Measurements from ENCODE around the gene RRAGB. TPM values are rescaled to one million over a fixed set of nuclear protein-coding genes. Genes with fewer than 3 reads are reported as not detected.
"Not testable (repeated sequence)": the region's sequence is repeated elsewhere in the genome, so short reads cannot be mapped to it uniquely, and the experiment has no call there.

RRAGB gene
- total RNA-seq, 2 experiments from 2014 or later = 7.7 to 8.3 TPM

GRCh38 chrX:55714161-55714560 lies 3.4 kb upstream of the RRAGB start:
- CTCF ChIA-PET = no interaction called here

GRCh38 chrX:55715847-55716246 lies 1.7 kb upstream of the RRAGB start:
- POLR2A ChIA-PET = no interaction called here
- Mint-ChIP-seq H3K9me3 (ENCODE audit: insufficient read depth) (no peaks in the 10 kb centered on the region), H3K27ac (no peak overlapping the region), H3K4me3 (no peak overlapping the region), H3K27me3 (ENCODE audit: low read depth) (no peaks in the 10 kb centered on the region), H3K36me3 (ENCODE audit: low read depth) (peaks cover 7% of the 10 kb centered on the region), H3K4me1 (ENCODE audit: low read depth) (peaks cover 18% of the 10 kb centered on the region)
- no peak for ATAC-seq
- no peak for DNase-seq
- CTCF ChIA-PET = no interaction called here

More at GRCh38 chrX:55714161-55714560, 3.4 kb upstream of the RRAGB start:
- H3K4me3 Mint-ChIP-seq = no peak overlapping the region
- peaks cover 9% of the 10 kb centered on the region for H3K36me3 Mint-ChIP-seq (ENCODE audit: low read depth)
- H3K27ac Mint-ChIP-seq = no peak overlapping the region
- no peaks in the 10 kb centered on the region for H3K9me3 Mint-ChIP-seq (ENCODE audit: insufficient read depth)
- ATAC-seq (no peak), DNase-seq (no peak)
- POLR2A ChIA-PET = no interaction called here
- no peaks in the 10 kb centered on the region for H3K27me3 Mint-ChIP-seq (ENCODE audit: low read depth)
- H3K4me1 Mint-ChIP-seq (ENCODE audit: low read depth) = peaks cover 12% of the 10 kb centered on the region

GRCh38 chrX:55716937-55717336 lies 612 bp upstream of the RRAGB start:
- Mint-ChIP-seq H3K27me3 (ENCODE audit: low read depth) (no peaks in the 10 kb centered on the region), H3K9me3 (ENCODE audit: insufficient read depth) (no peaks in the 10 kb centered on the region), H3K4me3 (peak overlapping the region; percentile 85), H3K36me3 (ENCODE audit: low read depth) (peaks cover 13% of the 10 kb centered on the region), H3K4me1 (ENCODE audit: low read depth) (peaks cover 24% of the 10 kb centered on the region), H3K27ac (peak overlapping the region; percentile 95)
- ChIA-PET CTCF (interaction anchor here (0.8 to 2.5 kb wide), 9 partner anchors 11 to 717 kb away, joined by 3 to 14 read pairs (median 3); partner anchors contain the start of genes APEX2 and MAGEH1), POLR2A (interaction anchor here (0.6 to 1.4 kb wide), 2 partner anchors 228 to 909 kb away, joined by 6 read pairs; no protein-coding TSS in a partner anchor)
- no peak for ATAC-seq
- DNase-seq = no peak

- Mint-ChIP-seq H3K36me3 (ENCODE audit: low read depth) (peaks cover 54% of the 10 kb centered on the region), H3K4me3 (no peak overlapping the region), H3K27me3 (ENCODE audit: low read depth) (no peaks in the 10 kb centered on the region), H3K9me3 (ENCODE audit: insufficient read depth) (no peaks in the 10 kb centered on the region), H3K4me1 (ENCODE audit: low read depth) (no peaks in the 10 kb centered on the region), H3K27ac (no peak overlapping the region)
- ATAC-seq (no peak), DNase-seq (no peak)
- ChIA-PET POLR2A (no interaction called here), CTCF (no interaction called here)
These were observed 14.3 kb downstream of the RRAGB start for GRCh38 chrX:55731826-55732225.

- H3K36me3 Mint-ChIP-seq (ENCODE audit: low read depth) = peaks cover 44% of the 10 kb centered on the region
- H3K9me3 Mint-ChIP-seq (ENCODE audit: insufficient read depth) = no peaks in the 10 kb centered on the region
- no peaks in the 10 kb centered on the region for H3K27me3 Mint-ChIP-seq (ENCODE audit: low read depth)
- POLR2A ChIA-PET = no interaction called here
- no peak overlapping the region for H3K27ac Mint-ChIP-seq
- no peak overlapping the region for H3K4me3 Mint-ChIP-seq
- CTCF ChIA-PET = interaction anchor here (1.0 kb wide), 1 partner anchor 20 kb away, joined by 3 read pairs; no protein-coding TSS in a partner anchor
- DNase-seq = no peak
- ATAC-seq = no peak
- no peaks in the 10 kb centered on the region for H3K4me1 Mint-ChIP-seq (ENCODE audit: low read depth)
These were observed 21.4 kb downstream of the RRAGB start for GRCh38 chrX:55738969-55739368.

- H3K9me3 Mint-ChIP-seq (ENCODE audit: insufficient read depth) = no peaks in the 10 kb centered on the region
- peaks cover 32% of the 10 kb centered on the region for H3K36me3 Mint-ChIP-seq (ENCODE audit: low read depth)
- POLR2A ChIA-PET = no interaction called here
- H3K4me3 Mint-ChIP-seq = no peak overlapping the region
- DNase-seq (no peak), ATAC-seq (no peak)
- H3K4me1 Mint-ChIP-seq (ENCODE audit: low read depth) = no peaks in the 10 kb centered on the region
- no peak overlapping the region for H3K27ac Mint-ChIP-seq
- CTCF ChIA-PET = no interaction called here
- no peaks in the 10 kb centered on the region for H3K27me3 Mint-ChIP-seq (ENCODE audit: low read depth)
These were observed 25.1 kb downstream of the RRAGB start for GRCh38 chrX:55742649-55743048.

GRCh38 chrX:55748463-55748862 lies 30.9 kb downstream of the RRAGB start:
- ATAC-seq; H3K27me3 Mint-ChIP-seq (ENCODE audit: low read depth); H3K9me3 Mint-ChIP-seq (ENCODE audit: insufficient read depth); H3K4me3 Mint-ChIP-seq; POLR2A ChIA-PET; DNase-seq; CTCF ChIA-PET; H3K27ac Mint-ChIP-seq; H3K4me1 Mint-ChIP-seq (ENCODE audit: low read depth): not testable (repeated sequence)
- peaks cover 14% of the 10 kb centered on the region for H3K36me3 Mint-ChIP-seq (ENCODE audit: low read depth)

GRCh38 chrX:55750256-55750655 lies 32.7 kb downstream of the RRAGB start:
- no peak overlapping the region for H3K27ac Mint-ChIP-seq
- H3K36me3 Mint-ChIP-seq (ENCODE audit: low read depth) = peaks cover 13% of the 10 kb centered on the region
- no peak for DNase-seq
- no peak for ATAC-seq
- no peaks in the 10 kb centered on the region for H3K4me1 Mint-ChIP-seq (ENCODE audit: low read depth)
- POLR2A ChIA-PET = interaction anchor here (0.5 kb wide), 1 partner anchor 261 kb away, joined by 3 read pairs; the partner anchor contains the start of gene USP51
- H3K27me3 Mint-ChIP-seq (ENCODE audit: low read depth) = no peaks in the 10 kb centered on the region
- CTCF ChIA-PET = no interaction called here
- no peak overlapping the region for H3K4me3 Mint-ChIP-seq
- H3K9me3 Mint-ChIP-seq (ENCODE audit: insufficient read depth) = no peaks in the 10 kb centered on the region

- DNase-seq = no peak
- POLR2A ChIA-PET = no interaction called here
- CTCF ChIA-PET = no interaction called here
- Mint-ChIP-seq H3K4me3 (no peak overlapping the region), H3K27ac (no peak overlapping the region), H3K9me3 (ENCODE audit: insufficient read depth) (no peaks in the 10 kb centered on the region), H3K36me3 (ENCODE audit: low read depth) (peaks cover 24% of the 10 kb centered on the region), H3K27me3 (ENCODE audit: low read depth) (no peaks in the 10 kb centered on the region), H3K4me1 (ENCODE audit: low read depth) (no peaks in the 10 kb centered on the region)
- no peak for ATAC-seq
These were observed 37.3 kb downstream of the RRAGB start for GRCh38 chrX:55754861-55755294.

GRCh38 chrX:55758033-55758432 lies 40.5 kb downstream of the RRAGB start:
- no peak for ATAC-seq
- POLR2A ChIA-PET = no interaction called here
- CTCF ChIA-PET = interaction anchor here (0.8 kb wide), 1 partner anchor 866 kb away, joined by 3 read pairs; no protein-coding TSS in a partner anchor
- no peaks in the 10 kb centered on the region for H3K4me1 Mint-ChIP-seq (ENCODE audit: low read depth)
- DNase-seq = no peak
- peaks cover 28% of the 10 kb centered on the region for H3K36me3 Mint-ChIP-seq (ENCODE audit: low read depth)
- no peaks in the 10 kb centered on the region for H3K9me3 Mint-ChIP-seq (ENCODE audit: insufficient read depth)
- no peaks in the 10 kb centered on the region for H3K27me3 Mint-ChIP-seq (ENCODE audit: low read depth)
- no peak overlapping the region for H3K27ac Mint-ChIP-seq
- H3K4me3 Mint-ChIP-seq = no peak overlapping the region

GRCh38 chrX:55759478-55759877 lies 41.9 kb downstream of the RRAGB start:
- no peaks in the 10 kb centered on the region for H3K27me3 Mint-ChIP-seq (ENCODE audit: low read depth)
- ATAC-seq (no peak), DNase-seq (no peak)
- H3K9me3 Mint-ChIP-seq (ENCODE audit: insufficient read depth) = no peaks in the 10 kb centered on the region
- H3K27ac Mint-ChIP-seq = no peak overlapping the region
- no peak overlapping the region for H3K4me3 Mint-ChIP-seq
- ChIA-PET POLR2A (no interaction called here), CTCF (no interaction called here)
- H3K36me3 Mint-ChIP-seq (ENCODE audit: low read depth) = peaks cover 27% of the 10 kb centered on the region
- no peaks in the 10 kb centered on the region for H3K4me1 Mint-ChIP-seq (ENCODE audit: low read depth)

GRCh38 chrX:55767100-55767499 lies 49.6 kb downstream of the RRAGB start:
- CTCF ChIA-PET = no interaction called here
- H3K27me3 Mint-ChIP-seq (ENCODE audit: low read depth) = no peaks in the 10 kb centered on the region
- peaks cover 4% of the 10 kb centered on the region for H3K36me3 Mint-ChIP-seq (ENCODE audit: low read depth)
- no peak for DNase-seq
- no peak overlapping the region for H3K4me3 Mint-ChIP-seq
- no peaks in the 10 kb centered on the region for H3K4me1 Mint-ChIP-seq (ENCODE audit: low read depth)
- no peaks in the 10 kb centered on the region for H3K9me3 Mint-ChIP-seq (ENCODE audit: insufficient read depth)
- no peak overlapping the region for H3K27ac Mint-ChIP-seq
- no peak for ATAC-seq
- POLR2A ChIA-PET = no interaction called here

- H3K36me3 Mint-ChIP-seq (ENCODE audit: low read depth); H3K4me3 Mint-ChIP-seq; POLR2A ChIA-PET; DNase-seq; H3K27me3 Mint-ChIP-seq (ENCODE audit: low read depth); ATAC-seq; H3K4me1 Mint-ChIP-seq (ENCODE audit: low read depth); CTCF ChIA-PET; H3K27ac Mint-ChIP-seq; H3K9me3 Mint-ChIP-seq (ENCODE audit: insufficient read depth): not testable (repeated sequence)
These were observed 56.9 kb downstream of the RRAGB start for GRCh38 chrX:55774419-55774818.

Measured in activated CD8-positive, alpha-beta T cell treated with anti-CD3 and anti-CD28 coated beads, Interleukin-2, amount 10 ng/mL, durations not matched to agents 7 days and 5 days (primary cell).